Measurements from ENCODE around the gene ZBTB4. TPM values are rescaled to one million over a fixed set of nuclear protein-coding genes. Genes with fewer than 3 reads are reported as not detected.

ZBTB4 gene
- total and polyA plus RNA-seq, 2 experiments from 2014 or later, result 17.9 to 40.4 TPM

- Histone ChIP-seq H3K27ac (peak overlapping the region; percentile 47), H3K9me3 (ENCODE audit: low read depth) (no peaks in the 10 kb centered on the region), H3K36me3 (no peaks in the 10 kb centered on the region), H3K4me1 (ENCODE audit: low read depth) (peaks cover 13% of the 10 kb centered on the region), H3K4me3 (peak overlapping the region; percentile 28), H3K27me3 (no peaks in the 10 kb centered on the region)
- peak in 1 of 2 donors; percentile 85 for DNase-seq (ENCODE audit: low read depth in 1 of 2, low spot score in 1 of 2)
- no peak for TF ChIP-seq CTCF (IDR thresholded peaks at IDR 0.05; ENCODE audit: low read depth, low read length)
These were observed 33.8 kb downstream of the ZBTB4 start for GRCh38 chr17:7445619-7445968.

GRCh38 chr17:7444682-7445618 is 34.5 kb downstream of the ZBTB4 start, which contains the start of gene CHRNB1:
CHRNB1 (plus strand) TSS chr17:7445061; CDS start chr17:7445128, 67 bp downstream.
- Histone ChIP-seq H3K9me3 (ENCODE audit: low read depth) (no peaks in the 10 kb centered on the region), H3K4me3 (peak within 1 kb of the TSS; percentile 28), H3K27ac (peak within 1 kb of the TSS; percentile 47), H3K36me3 (no peaks in the 10 kb centered on the region), H3K4me1 (ENCODE audit: low read depth) (peaks cover 13% of the 10 kb centered on the region), H3K27me3 (no peaks in the 10 kb centered on the region)
- DNase-seq (ENCODE audit: low read depth in 1 of 2, low spot score in 1 of 2), result peak; percentile 46 to 93
- TF ChIP-seq CTCF (IDR thresholded peaks at IDR 0.05; ENCODE audit: low read depth, low read length), result no peak

GRCh38 chr17:7443499-7444485 is 35.6 kb downstream of the ZBTB4 start:
- peak overlapping the region; percentile 47 for H3K27ac ChIP-seq
- peak in 1 of 2 donors; percentile 41 for DNase-seq (ENCODE audit: low read depth in 1 of 2, low spot score in 1 of 2)
- no peaks in the 10 kb centered on the region for H3K9me3 ChIP-seq (ENCODE audit: low read depth)
- TF ChIP-seq CTCF (IDR thresholded peaks at IDR 0.05; ENCODE audit: low read depth, low read length), result no peak
- peaks cover 16% of the 10 kb centered on the region for H3K4me1 ChIP-seq (ENCODE audit: low read depth)
- H3K36me3 ChIP-seq, result no peaks in the 10 kb centered on the region
- no peak overlapping the region for H3K4me3 ChIP-seq
- H3K27me3 ChIP-seq, result no peaks in the 10 kb centered on the region

GRCh38 chr17:7442142-7442541 is 37.3 kb downstream of the ZBTB4 start:
- Histone ChIP-seq H3K27me3 (no peaks in the 10 kb centered on the region), H3K4me1 (ENCODE audit: low read depth) (peaks cover 26% of the 10 kb centered on the region), H3K36me3 (no peaks in the 10 kb centered on the region), H3K27ac (no peak overlapping the region), H3K4me3 (no peak overlapping the region), H3K9me3 (ENCODE audit: low read depth) (no peaks in the 10 kb centered on the region)
- no peak for TF ChIP-seq CTCF (IDR thresholded peaks at IDR 0.05; ENCODE audit: low read depth, low read length)
- no peak for DNase-seq (ENCODE audit: low read depth in 1 of 2, low spot score in 1 of 2)

- peaks cover 26% of the 10 kb centered on the region for H3K4me1 ChIP-seq (ENCODE audit: low read depth)
- TF ChIP-seq CTCF (IDR thresholded peaks at IDR 0.05; ENCODE audit: low read depth, low read length), result no peak
- no peaks in the 10 kb centered on the region for H3K9me3 ChIP-seq (ENCODE audit: low read depth)
- H3K27me3 ChIP-seq, result no peaks in the 10 kb centered on the region
- peak overlapping the region; percentile 64 for H3K4me3 ChIP-seq
- no peaks in the 10 kb centered on the region for H3K36me3 ChIP-seq
- DNase-seq (ENCODE audit: low read depth in 1 of 2, low spot score in 1 of 2), result no peak
- H3K27ac ChIP-seq, result peak overlapping the region; percentile 95
These were observed 38.2 kb downstream of the ZBTB4 start for GRCh38 chr17:7441266-7441665.

Measured in cardiac muscle cell (in vitro differentiated cells and primary cell).